Subcutaneous adipose tissue (tissue), 4 donors: ENCODE measurements around the gene UBE3B. TPM values are rescaled to one million over a fixed set of nuclear protein-coding genes. Genes with fewer than 3 reads are reported as not detected.

Experiments
- CTCF ChIP-seq: fragments of 450-650 bp; IDR thresholded peaks from one replicate; pipeline ENCODE4 v1.5.1; 2016; ENCODE audit warnings: low read depth, mild to moderate bottlenecking, control low read depth, antibody characterized with exemption, moderate library complexity
- total RNA-seq, 4 donors: library from RNA; depleted of rRNA; stranded (reverse); fragments of >200 nt; gene quantifications; one replicate each; pipeline ENCODE4 v1.1.0, GENCODE V29; 2016

The UBE3B gene
- total RNA-seq, 4 donors from 2014 or later, result 31.8 to 88.5 (median 45.4) TPM

GRCh38 chr12:109492371-109492770 lies 14.9 kb downstream of the UBE3B start:
- TF ChIP-seq CTCF, result no peak

GRCh38 chr12:109493090-109493489 lies 15.7 kb downstream of the UBE3B start:
- no peak for TF ChIP-seq CTCF

GRCh38 chr12:109493938-109494337 lies 16.5 kb downstream of the UBE3B start:
- no peak for TF ChIP-seq CTCF

- TF ChIP-seq CTCF, result no peak
These were observed 17.0 kb downstream of the UBE3B start for GRCh38 chr12:109494348-109494881.

GRCh38 chr12:109495012-109495411 lies 17.6 kb downstream of the UBE3B start:
- TF ChIP-seq CTCF, result no peak

GRCh38 chr12:109496306-109496705 lies 18.9 kb downstream of the UBE3B start:
- no peak for TF ChIP-seq CTCF

GRCh38 chr12:109497675-109498074 lies 20.2 kb downstream of the UBE3B start:
- TF ChIP-seq CTCF, result no peak
